GM19467 (cell line): Measurements from ENCODE around the gene RASSF10.

Experiments used
- ATAC-seq: cut with Tn5 transposase; IDR thresholded peaks from one replicate; pipeline ENCODE4 v1.9.1; 2021; ENCODE audit warnings: mild to moderate bottlenecking, moderate library complexity; ENCODE audit not compliant: unreplicated experiment

RASSF10 gene

DNA sequence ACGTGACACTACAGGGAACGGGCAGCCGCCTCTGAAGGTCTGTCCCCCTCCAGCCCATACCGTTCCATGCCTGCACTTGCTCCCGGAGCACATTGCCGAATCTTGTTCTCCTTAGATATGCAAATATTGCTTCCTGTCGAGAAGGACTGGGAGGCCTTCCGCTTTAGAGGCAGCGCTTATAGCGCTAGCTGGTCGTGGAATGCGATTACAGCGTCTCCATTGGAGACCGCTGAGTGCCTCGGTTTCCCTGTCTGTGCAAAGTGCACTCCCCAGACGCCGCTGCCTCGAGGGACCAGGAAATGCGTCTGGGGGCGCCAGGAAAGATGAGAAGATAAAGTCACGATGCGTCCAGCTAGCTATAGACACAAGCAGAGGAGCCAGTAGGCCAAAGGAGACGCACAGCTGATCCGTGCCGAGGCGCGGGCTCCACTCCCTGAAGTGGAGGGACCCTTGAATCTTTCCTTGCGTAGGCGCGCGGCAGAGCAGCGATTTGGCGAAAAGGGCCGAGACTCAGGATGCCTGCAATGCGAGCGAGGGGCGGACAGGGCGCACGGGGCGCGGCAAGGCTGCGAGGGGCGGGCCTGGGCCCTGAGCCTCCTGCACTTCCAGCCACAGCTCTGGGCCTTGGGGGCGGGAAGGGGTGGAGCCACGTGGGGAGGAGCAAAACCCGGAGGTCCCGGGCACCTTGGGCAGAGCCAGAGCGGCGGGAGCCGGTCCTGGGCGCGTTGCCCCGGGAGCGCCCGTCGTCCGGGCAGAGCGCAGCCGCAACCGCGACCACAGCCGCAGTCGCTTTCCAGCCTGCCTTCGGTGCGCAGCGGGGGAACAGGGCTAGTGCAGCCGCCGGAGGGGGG lies at the start of gene RASSF10:
Gene RASSF10 (plus strand): TSS at position 692 of the 851 bp plus-strand sequence. CDS start 261 bp downstream, outside the sequence.
- no peak for ATAC-seq

DNA sequence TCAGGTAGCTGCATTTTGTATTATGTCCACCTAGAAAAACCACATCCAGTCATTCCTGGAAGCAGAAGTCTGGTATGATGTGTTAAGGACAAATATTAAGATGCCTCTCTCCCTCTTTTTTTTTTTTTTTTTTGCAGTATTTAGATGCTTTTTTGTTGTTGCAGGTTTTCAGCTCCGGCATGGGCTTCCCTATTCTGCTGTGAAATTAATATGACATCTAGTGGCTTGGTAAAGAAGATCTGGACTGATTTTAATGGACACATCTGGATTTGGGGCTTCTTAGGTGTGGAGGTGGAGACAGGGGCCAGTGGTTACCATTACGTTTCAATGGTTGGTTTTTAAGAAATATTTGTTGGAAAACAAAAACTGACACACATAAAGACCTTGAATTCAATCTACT lies 47.5 kb upstream of the RASSF10 start:
- no peak for ATAC-seq

DNA sequence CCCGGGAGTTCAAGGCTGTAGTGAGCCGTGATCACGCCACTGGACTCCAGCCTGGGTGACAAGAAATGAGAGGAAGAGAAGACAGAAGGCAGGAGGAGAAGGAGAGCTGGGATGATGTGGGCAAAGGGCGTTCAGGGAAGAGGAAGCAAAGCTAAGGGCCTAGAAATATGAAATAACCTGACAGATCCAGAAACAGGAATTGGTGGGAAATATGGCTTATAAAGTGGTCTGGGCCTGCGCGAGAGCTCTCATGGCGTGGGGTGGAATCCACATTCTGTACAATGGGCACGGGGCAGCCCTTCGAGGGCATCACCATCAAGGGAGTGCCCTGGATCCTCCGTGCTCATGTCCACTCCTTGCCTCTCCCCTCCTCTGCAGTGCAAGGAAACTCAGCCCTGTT lies 46.8 kb upstream of the RASSF10 start:
- no peak for ATAC-seq

DNA sequence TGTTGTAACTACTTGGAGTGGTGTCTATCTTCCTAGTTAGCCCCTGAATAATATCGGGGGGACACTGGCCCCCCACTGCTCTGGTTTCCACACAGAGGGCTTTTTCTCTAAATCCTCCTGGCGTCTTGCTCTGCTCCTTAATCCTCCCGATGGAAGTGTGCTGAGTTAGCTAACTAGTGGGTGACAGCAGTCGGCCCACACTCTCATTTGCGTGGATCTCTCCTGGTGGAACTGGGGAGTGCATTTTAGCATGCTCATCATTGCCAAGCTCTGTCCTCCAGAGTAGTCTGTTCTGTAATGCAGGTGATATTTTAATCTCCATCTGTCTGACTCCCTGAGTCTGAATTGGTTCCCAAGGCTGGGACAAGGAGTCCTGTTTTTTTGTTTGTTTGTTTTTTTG lies 46.1 kb upstream of the RASSF10 start:
- ATAC-seq: no peak

DNA sequence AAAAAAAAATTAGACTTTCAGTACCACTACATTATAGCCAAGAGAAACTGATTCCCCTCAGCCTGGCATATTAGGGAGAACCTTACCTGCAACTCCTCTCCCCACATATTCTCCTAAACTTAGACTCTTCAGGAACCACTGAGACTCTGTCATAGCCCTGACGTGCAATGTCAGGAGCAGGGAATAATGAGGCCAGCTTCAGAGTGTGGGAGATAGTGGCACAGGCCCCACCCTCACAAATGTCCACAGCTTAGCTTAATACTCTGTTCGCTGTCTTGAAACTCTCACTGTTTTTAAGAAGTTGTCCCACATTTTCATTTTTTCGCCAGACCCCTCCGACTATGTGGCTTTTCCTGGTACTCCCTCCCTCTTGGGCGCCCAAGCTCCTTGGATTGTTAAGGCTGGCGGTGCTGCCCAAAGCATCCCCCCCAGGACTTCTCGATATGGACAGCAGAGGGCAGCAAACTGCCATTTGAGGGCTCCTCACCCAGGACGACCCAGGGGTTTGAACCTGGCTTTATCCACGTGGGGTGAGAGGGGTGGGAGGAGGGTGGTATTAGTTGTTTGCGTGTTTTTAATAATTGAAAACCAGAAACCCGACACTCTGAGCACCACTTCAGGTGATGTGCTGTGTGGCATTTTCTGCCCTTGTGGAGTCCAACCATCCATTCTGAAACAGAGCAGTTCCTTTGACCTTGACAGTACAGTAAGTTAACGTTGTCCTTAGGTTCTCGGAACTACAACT lies 45.2 kb upstream of the RASSF10 start:
- peak; percentile 79 for ATAC-seq

DNA sequence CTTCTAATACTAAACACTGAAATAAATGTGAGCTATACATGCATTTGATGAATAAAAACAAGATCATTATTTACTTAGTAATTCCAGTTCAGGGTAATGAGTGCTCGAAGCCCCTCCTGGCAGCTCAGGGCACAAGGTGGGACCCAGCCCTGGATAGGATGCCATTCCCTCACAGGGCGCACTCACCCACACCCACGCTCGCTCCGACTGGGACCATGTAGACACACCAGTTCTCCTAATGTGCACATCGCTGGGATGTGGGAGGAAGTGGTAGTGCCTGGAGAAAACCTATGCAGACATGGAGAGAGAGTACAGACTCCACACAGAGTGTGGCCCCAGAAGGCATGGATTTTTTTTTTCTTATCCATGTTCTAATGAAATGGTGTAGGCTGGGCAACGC lies 44.5 kb upstream of the RASSF10 start:
- ATAC-seq: no peak

DNA sequence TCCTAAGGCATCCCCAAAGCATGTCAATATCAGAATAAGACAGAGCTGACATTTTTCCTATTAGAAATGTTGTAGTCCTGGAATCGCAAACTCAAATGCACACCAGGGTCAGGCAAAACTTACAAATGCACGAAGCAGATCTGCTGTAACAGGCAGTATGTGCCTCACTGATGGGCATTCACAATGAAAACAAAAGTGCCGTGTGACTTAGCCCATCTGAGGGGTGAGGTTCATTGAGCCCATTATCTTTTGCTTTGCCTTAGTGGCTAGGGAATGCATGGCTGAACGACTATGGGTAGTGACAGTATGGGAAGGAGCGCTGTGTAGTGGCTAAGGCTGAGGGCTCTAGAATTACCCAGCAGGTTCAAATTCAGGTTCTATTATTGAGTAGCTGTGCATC lies 43.1 kb upstream of the RASSF10 start:
- no peak for ATAC-seq

DNA sequence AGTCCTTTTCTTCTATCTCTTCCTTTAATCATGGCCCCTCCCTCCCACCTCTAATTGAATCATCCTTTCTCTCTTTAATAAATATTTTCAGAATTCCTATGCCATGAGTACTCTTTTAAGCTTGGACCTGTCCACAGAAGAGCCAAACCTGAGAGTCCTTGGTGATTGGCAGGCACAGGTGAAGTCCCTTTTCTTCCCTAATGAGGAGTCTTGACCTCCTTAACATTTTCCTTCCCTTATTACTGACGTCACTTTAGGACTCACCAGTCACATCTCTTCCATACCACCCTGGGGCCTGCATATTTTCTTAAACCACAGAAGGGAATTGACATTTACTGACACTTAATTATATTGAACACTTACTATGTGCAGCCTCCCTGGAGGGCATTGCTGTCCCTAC lies 41.0 kb upstream of the RASSF10 start:
- no peak for ATAC-seq

DNA sequence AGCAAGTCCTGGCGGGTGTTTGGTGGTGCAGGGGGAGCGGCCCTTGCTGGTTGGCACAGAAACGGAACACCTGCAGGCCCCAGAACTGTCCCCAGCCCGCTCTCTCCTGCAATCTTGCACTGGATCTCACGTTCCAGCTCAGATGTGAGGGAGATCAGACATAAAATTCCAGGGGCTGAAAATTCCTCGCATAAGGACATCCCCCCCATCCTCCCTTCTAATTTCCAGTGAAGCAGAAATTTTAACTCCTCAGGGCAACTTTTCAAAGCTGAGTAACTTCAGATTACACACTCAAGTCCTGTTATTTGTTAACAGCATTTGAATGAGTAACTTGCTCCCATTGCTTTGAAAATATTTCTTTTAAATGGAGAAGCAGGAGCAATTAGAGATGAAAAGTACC lies 40.3 kb upstream of the RASSF10 start:
- ATAC-seq: no peak

DNA sequence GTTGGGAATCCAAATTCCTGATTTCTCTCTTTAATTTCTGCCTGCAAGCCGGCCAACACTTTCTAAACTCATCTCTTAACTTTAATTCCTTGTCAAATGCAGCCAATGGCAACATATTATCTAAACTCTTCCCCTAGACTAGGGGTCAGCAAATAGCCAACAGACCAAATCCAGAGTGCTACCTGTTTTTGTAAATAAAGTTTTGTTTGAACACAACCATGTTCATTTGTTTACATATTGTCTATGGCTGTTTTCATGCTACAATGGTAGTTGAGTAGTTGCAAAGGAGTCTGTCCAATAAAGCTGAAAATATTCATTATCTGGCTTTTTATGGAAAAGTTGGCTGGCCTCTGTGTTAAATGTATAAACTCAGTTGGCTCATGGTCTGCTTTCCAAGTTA lies 37.2 kb upstream of the RASSF10 start:
- no peak for ATAC-seq

DNA sequence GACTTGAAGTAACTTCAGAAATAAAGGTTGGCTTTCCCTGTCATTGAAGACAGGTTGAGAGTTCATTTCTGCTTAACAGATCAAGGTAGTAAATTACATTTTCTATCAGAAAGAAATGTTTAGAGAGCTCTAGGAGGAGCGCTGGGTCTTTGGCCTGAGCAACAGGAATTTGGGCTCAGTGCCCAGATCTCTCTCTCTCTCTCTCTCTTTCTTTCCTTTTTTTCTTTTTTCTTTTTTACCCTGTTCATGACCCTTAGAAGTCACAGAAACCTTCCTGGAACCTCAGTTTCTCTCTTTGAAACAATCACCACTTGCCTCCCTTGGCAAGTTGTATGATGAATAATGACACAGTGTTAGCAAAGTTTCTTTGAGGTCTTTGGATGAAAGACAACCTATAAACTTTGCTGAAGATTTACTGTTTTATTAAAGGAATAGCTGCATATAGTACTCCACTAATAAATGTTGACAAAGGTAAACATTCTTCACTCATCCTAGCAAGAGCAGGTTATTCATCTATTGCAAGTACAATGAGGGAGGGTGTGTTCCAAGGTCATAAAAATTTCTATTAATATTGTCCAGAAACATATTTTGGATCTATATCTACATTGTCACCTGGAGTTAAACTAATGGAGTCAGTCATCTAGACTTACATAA lies 35.5 kb upstream of the RASSF10 start:
- no peak for ATAC-seq

DNA sequence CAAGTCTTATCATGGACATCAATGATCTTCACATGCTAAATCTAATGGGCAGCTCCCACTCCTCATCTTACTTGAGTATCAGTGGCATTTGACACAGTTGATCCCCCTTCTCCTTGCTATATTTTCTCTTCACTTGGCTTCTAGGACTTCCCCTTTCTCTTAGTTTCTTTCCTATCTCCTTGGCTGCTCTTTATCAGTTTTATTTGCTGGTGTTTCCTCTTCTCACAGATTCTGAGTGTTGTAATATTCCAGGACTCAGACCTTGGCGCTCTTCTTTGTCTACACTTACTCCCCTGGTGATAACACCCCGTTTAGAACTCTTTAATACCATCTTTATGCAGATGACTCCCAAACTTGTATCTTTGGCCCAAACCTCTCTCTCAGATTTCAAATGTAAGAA lies 33.9 kb upstream of the RASSF10 start:
- ATAC-seq: no peak

DNA sequence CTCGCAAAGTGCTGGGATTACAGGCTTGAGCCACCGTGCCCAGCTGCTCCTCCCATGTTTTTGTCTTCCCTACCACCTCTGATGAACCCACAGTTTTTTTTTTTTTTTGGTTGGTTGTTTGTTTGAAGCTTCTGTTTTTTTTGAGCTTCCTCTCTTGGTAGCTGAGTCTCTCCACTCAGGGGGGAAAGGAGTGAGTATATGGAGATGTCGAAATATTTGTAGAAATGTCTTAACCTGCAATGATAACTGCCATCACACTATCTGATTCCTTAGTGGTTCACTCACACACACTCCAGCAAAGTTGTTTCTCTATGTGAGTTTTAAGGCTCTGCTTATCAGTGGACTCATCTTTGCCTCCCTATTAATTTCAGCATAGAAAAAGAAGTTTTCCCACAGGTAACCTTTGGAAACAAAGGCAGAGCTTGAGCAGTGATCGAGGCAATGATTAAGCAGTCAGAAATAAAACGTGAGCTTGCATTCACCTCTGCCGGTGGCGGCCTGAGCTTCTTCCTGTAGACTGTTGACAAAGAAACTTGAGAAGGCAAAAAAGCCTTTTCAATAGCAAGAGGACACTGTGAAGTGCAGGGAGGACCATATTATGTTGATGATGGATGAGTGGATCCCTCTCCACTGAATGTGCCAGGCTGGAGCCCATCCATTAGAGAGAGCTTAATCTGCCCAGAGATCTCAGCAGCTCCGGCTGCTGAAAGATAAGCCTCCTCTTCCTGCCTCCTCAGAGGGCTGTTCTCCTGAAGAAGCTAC lies 29.0 kb upstream of the RASSF10 start:
- ATAC-seq: no peak

DNA sequence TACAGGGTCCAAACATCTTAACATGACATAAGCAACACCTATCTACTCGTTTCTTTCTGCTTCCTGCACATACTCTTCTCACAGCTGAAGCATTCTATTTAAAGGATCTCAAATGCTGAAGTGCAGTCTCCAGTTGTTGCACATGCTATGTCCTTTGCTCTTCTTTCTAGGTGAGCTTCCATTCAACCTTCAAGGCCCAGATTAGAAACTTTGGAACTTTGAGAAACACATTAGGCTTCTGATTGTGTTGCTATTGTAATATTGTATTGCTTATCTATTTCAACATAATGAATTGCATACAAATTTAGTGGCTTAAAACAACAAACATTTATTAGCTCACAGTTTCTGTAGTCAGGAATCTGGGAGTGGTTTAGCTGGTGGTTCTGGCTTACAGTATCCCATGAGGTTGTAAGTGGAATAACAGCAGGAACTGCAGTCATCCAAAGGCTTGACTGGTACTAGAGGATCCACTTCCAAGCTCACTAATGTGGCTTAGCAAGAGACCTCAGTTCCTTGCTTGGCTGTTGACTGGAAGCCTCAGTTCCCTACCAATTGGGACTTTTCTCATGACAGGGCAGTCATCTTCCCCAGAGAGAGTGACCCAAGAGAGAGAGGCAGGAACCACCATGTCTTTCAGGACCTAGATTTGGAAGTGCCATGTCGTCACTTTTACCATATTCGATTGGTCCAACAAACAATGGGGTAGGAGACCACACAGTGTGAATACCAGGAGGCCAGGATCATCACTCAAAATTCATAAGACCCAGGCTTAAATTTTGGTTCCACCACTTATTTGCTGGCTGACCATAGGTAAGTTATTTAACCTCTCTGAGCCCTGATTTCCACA lies 27.2 kb upstream of the RASSF10 start:
- no peak for ATAC-seq

DNA sequence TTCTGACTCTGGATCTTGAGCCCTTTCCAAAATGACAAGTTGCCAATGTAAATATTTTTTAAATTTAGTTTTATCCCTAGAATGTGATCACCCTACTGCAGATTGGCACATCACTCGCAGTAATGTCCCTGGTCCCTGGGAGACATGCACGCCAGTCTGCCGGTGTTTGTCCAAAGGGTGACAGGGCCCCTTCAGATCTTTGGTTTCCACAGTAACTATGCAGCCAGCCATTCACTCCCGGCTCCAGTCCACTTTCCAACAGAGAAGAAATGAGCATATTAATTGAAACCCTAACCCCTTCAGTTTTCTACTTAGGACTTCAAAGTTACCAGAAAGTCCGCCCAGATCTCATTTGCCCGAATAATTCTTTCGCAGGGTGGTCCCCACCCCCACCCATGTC lies 25.8 kb upstream of the RASSF10 start:
- ATAC-seq: no peak

DNA sequence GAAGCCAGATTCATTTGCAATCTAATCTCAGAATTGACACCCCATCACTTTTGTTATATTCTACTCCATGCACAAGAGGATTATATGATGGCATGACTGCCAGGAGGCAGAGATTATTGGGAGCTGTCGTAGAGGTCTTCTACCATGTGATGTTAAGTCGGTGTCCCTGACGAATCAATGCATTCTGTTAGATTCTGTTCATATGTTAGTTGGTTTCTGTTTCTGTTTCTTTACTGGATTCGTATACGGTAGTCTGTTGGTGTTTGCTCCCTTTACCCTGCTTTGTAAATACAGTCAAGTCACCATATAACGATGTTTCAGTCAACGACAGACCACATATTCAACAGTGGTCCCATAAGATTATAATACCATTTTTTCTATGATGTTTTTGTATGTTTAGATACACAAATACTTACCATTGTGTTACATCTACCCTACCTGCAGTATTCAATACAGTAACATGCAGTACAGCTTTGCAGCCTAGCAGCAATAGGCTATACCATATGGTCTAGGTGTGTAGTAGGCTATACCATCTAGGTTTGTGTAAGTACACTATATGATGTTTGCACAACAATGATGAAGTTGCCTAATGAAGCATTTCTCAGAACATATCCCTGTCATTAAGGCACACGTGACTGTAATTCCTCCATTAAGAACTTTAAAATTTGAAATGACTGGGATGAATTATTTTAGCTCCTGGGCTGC lies 22.8 kb upstream of the RASSF10 start:
- ATAC-seq: no peak

DNA sequence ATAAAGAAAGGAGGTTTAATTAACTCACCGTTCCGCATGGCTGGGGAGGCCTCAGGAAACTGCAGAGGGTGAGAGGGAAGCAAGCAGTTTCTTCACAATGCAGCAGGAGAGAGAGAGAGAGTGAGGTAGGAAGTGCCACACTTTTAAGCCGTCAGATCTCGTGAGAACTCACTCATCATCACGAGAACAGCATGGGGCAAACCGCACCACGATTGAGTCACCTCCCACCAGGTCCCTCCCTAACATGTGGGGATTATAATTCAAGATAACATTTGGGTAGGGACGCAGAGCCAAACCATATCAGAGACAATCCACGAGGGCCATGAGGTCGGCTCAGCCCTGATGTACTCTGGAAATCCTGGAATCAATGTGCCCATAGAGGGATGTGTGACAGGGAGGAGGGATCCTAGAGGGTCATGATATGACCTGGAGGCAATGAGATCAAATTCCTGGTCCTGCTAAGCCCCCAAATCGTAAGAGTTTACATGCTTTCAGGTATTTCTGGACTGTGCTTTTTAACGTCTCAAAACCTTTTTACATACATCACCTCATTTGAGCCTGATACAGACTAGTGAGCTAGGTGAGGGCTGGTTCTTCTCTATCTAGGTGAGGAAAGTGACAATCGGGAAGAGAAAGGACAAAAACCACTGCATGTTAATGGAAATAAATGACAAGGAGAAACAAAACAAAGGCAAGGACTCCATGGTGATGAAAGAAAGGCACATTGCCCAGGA lies 19.5 kb upstream of the RASSF10 start:
- no peak for ATAC-seq

DNA sequence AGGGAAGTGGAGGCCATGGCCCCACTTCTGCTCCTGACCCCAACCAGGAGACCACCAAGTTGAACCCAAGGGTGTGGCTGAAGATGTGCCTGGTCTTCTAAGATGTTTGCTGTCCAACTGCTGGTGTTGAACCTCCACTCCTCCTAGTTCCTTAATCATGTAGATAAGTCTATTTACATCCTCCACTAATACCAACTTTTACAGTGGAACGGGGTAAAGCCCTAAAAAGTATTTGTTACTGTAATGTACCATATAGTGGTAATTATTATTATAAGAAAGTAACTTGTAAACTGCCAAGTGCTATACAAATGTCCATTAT lies 19.0 kb upstream of the RASSF10 start:
- no peak for ATAC-seq

DNA sequence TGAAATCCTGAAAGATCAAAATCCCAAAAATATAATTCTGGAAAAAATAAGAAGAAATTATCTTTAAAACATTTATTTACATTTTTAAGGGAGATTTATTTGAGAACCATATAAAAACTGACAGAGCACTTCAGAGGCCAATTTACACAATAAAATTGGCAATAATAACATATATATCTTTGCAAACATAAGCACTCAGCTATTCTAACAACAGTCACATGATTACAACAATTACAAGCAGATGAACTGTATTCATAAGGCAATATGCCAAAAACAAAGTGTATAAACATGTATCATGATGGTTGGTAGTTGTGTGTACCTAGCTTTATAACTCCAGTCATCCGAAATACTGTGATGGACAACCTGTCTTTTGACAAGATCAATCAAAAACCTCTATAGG lies 17.7 kb upstream of the RASSF10 start:
- no peak for ATAC-seq
